Cardiac fibroblast (primary cell): ENCODE measurements around the gene USPL1.

ENCODE experiments used
- DNase-seq, 2 donors: peaks; one replicate each; pipeline versions ENCODE4 v3.0.0 to v3.0.0-alpha.2; 2010; ENCODE audit warnings: low read depth in 2 of 2
- H3K4me3 ChIP-seq, 2 donors: replicated peaks in 1 of 2; 1 replicate in 1 of 2; 2 replicates in 1 of 2; pipeline ENCODE4 v1.5.1; 2011; ENCODE audit warnings: low read depth in 2 of 2, low read length in 2 of 2, mild to moderate bottlenecking in 2 of 2, moderate library complexity in 1 of 2
- TF ChIP-seq, protein P1 (sequence below): IDR thresholded peaks from one replicate; pipeline ENCODE4 v1.5.1; 2011; ENCODE audit warnings: low read depth, mild to moderate bottlenecking, low read length, inconsistent platforms

The USPL1 gene

DNA sequence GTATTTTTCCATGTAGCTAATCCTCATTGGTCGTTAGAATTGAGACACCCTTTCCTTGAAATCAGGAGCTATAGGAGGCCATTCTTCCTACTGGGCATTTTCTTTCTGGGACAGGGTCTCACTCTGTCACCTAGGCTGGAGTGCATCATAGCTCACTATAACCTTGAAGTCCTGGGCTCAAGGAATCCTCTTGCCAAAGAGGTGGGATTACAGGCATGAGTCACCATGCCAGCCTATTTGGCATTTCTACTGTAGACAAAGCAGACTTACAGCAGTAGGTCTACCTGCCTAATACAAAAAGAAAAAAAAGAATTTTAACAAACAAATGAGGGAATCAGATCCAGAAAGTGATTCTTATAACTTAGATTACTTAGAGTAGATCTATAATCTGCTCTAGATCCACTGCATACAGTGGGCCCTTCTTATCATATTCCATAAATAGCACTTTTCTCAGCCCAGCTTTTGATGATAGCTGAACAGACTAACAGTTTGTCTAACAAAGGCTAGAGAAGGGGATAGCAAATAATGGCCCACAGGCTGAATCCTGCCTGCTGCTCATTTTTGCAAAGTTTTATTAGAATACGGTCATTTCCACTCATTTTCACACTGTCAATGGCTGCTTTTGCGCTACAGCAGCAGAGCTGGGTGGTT, 36.7 kb upstream of the USPL1 start:
- TF ChIP-seq, protein P1, sequence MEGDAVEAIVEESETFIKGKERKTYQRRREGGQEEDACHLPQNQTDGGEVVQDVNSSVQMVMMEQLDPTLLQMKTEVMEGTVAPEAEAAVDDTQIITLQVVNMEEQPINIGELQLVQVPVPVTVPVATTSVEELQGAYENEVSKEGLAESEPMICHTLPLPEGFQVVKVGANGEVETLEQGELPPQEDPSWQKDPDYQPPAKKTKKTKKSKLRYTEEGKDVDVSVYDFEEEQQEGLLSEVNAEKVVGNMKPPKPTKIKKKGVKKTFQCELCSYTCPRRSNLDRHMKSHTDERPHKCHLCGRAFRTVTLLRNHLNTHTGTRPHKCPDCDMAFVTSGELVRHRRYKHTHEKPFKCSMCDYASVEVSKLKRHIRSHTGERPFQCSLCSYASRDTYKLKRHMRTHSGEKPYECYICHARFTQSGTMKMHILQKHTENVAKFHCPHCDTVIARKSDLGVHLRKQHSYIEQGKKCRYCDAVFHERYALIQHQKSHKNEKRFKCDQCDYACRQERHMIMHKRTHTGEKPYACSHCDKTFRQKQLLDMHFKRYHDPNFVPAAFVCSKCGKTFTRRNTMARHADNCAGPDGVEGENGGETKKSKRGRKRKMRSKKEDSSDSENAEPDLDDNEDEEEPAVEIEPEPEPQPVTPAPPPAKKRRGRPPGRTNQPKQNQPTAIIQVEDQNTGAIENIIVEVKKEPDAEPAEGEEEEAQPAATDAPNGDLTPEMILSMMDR = no peak
- no peak overlapping the region for H3K4me3 ChIP-seq
- DNase-seq = no peak

DNA sequence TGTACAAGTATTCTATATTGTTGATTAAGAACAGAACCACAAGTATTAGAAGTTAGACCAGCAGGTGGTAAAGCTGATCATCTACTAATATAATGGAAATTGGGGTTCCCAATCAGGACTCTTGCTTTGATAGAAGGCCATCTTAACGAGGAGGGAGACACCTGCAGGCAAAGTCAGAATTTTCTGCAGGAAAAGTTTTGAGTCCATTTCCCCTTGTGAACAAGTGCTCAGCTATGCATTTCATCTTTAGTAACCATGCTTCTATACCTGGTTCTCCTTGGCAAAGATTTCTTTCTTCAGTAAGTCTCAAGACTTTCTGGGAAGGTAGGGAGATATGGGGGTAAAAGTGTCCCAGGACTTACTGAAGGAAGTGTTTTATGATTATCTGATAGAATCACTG, 36.1 kb upstream of the USPL1 start:
- no peak overlapping the region for H3K4me3 ChIP-seq
- DNase-seq = peak; percentile 33 to 41
- TF ChIP-seq, protein P1 = peak; percentile 17

DNA sequence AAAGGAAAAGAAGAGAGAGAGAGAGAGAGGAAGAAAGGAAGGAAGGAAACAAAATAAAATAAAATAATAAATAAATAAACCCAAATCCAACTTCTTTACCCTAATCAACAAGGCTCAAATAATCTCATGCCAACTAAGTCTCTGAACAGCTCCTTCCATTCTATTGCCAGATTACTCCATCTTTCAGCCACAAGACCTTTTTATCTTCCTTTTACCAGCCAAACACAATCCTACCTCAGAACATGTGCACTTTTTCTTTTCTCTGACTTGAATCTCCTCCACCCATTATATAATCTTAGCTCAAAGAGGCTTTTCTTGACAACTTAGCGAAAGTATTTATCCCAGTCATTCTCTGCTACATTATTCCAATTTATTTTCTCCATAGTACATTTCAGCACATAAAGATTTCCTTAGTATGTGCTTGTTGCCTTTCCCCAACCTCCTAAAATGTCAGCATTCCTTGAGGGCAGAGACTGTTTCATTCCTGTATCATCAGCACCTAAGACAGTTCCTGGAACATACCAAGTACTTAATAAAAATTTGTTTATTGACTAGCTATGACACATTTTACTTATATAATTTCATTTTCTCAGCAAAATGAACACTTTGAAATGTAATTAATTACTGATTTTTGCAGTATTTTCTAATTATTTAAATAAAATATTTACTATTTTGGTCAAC, 33.5 kb upstream of the USPL1 start:
- no peak for DNase-seq
- no peak overlapping the region for H3K4me3 ChIP-seq
- TF ChIP-seq, protein P1 = no peak

DNA sequence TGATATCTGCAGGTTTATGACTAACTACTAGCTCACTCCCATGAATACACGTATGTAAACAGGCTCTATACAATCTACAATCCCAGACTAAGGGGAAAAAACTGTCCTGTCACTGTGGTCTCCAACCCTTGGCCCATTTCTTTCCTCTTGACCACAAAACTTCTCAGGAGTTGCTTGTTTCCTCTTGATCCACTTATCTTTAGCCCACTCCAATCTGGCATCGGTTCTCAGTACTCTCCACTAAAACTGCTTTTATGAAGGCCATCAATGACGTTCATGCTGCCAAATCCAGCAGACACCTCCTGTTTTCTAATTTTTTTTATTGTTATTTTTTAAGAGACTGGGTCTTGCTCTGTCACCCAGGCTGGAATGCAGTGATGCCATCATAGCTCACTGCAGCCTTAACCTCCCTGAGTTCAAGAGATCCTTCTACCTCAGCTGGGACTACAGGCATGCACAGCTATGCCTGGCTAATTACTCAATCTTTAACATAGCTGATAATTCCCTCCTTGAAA, 31.9 kb upstream of the USPL1 start:
- DNase-seq = peak; percentile 69 to 75
- TF ChIP-seq, protein P1 = no peak
- no peak overlapping the region for H3K4me3 ChIP-seq

DNA sequence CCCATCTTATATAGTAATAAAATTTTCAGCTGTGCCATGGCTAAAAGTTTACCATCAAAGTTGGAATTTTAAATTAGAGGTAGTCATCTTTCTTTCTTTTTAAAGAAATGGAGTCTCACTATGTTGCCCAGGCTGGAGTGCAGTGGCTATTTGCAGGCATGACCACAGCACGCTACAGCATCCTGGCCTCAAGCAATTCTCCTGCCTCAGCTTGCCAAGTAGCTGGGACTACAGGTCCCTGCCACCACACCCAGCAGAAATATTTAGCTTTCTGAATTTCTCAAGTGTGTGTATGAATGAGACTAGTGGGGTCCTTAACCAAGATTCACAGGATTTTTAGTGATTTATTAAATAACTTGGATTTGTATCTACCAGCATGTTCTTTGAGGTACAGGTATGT, 30.5 kb upstream of the USPL1 start:
- TF ChIP-seq, protein P1 = no peak
- H3K4me3 ChIP-seq = no peak overlapping the region
- DNase-seq = no peak

DNA sequence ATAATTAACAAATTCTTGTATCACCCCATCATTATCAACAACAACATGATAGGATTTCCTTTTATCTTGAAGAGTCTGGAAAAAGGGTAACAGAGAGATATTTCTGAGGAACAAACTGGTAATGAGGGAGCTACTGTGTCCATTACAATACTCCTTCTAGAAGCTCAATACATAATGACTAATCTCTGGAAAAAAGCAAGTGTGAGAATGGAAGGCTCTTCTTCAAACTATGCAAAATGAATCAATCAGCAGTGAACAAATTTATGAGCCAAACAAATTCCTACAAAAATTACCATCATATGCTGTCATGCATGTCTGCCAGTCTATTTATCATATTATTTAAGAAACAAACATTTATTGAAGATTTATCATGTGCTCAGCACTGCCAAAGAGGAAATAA, 30.0 kb upstream of the USPL1 start:
- DNase-seq = no peak
- no peak overlapping the region for H3K4me3 ChIP-seq
- TF ChIP-seq, protein P1 = no peak
